Esophagus muscularis mucosa (tissue), 3 donors: ENCODE measurements around the gene AKAP13.

Experiments
- CTCF ChIP-seq, 3 experiments: fragments of 200-600 bp in 2 of 3; fragments of 450-650 bp in 1 of 3; sonication (generic) in 2 of 3; IDR thresholded peaks; one replicate each; pipeline ENCODE4 v1.5.1; 2017 to 2019; ENCODE audit warnings: antibody characterized with exemption in 3 of 3, mild to moderate bottlenecking in 2 of 3, moderate library complexity in 1 of 3
- POLR2A ChIP-seq: fragments of 450-650 bp; IDR thresholded peaks from one replicate; pipeline ENCODE4 v1.6.1; 2017; ENCODE audit warnings: antibody characterized with exemption, moderate library complexity, mild to moderate bottlenecking, low read depth
- POLR2AphosphoS5 ChIP-seq, 2 donors: sonication (generic); formaldehyde crosslinking; IDR thresholded peaks; one replicate each; pipeline ENCODE4 v1.6.1; 2017; ENCODE audit warnings: antibody characterized with exemption in 2 of 2

- no peak for TF ChIP-seq CTCF (IDR thresholded peaks at IDR 0.05)
- TF ChIP-seq POLR2A: no peak
- no peak for TF ChIP-seq POLR2AphosphoS5 (IDR thresholded peaks at IDR 0.05)
These were observed 25.9 kb upstream of the AKAP13 start for GRCh38 chr15:85354461-85354860.
